Fibroblast of skin of left quadriceps (primary cell): ENCODE data around the gene ARHGAP8.
A peak's percentile ranks its signal among the peaks of the same experiment; 100 is the strongest.

ENCODE experiments used
- DNase-seq, 2 experiments: peaks; one replicate each; pipeline ENCODE4 v3.0.0-alpha.2; 2013; ENCODE audit warnings: low read depth in 2 of 2

Gene ARHGAP8

DNA sequence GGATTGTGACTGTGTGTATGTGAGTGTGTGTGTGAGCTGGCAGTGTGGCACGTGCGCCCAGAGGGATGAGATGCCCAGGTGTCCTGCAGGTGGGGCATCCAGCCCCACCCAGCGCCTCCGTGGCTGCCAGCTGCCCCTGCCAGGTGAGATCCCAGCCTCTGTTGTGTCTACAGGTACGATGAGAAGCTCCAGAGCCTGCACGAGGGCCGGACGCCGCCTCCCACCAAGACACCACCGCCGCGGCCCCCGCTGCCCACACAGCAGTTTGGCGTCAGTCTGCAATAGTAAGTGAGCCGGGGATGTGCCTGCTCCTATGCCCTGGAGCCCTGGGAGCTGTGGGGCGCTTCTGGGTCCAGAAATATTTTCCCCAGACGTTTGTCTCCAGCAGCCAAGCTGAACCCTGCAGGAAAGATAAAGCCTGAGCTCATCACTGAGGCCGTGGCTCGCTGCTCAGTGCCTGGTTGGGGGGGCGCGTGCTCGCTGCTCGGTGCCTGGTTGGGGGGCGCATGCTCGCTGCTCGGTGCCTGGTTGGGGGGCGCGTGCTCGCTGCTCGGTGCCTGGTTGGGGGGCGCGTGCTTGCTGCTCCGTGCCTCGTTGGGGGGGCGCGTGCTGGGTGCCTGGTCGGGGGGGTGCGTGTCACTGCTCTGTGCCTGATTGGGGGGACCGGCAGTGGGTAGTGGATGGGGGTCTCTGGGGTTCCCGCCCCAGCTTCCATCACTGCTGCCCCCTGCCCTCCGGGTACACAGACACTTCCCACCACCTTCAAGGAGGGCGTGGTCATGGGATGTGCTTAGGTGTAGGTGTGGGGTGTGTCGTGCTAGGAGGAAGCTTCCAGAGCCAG, 73.2 kb downstream of the ARHGAP8 start:
- DNase-seq: no peak

DNA sequence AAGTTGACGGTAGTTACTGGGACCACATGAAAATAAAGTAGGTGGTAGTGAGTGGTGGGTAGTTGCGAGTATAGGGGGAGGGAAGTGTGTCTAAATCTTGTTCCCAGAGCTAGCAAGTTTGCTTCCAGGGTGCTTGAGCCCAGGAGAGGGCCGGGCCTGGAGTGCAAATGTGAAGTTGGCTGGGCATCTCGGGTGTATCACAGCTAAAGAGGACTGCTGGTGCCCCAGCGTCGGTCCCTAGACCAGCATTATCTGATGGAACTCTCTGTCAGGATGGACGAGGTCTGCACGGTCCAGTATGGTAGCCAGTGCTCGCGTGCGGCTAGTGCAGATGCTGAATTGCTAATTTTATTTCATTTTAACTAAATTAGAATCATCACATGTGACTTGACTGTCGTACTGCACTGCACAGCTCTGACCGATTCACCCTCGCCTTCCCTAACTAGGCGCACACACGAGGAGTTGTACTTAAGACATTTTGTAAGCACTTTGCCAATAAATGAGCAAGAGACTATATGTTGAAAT, 75.4 kb downstream of the ARHGAP8 start:
- DNase-seq: no peak

DNA sequence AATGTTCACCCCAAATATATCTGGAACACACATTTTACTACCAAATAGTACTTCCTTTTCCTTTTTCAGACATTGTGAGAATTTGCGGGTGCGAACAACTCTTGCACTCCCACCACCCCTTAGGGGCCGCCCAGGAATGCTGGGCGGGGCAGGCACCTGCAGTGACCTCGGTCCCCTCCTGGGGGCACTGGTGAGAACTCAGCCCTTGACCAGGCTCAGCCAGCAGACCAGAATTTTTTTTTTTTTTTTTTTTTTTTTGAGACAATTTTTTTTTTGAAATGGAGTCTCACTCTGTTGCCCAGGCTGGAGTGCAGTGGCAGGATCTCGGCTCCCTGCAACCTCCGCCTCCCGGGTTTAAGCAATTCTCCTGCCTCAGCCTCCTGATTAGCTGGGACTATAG, 75.8 kb downstream of the ARHGAP8 start:
- no peak for DNase-seq

DNA sequence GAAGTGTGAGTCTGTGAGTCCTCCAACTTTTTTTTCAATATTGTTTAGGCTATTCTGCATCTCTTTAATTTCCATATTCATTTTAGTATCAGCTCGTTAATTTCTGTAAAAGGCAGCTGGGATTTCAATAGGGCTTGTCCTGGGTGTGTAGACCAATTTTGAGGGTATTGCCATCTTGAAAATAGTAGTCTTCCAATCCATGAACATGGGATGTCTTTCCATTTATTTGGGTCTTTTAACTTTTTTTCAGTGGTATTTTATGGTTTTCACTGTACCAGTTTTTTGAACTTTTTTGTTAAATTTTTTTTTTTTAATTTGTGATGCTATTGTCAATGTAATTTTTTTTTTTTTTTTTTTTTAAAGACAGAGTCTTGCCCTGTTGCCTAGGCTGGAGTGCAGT, 79.5 kb downstream of the ARHGAP8 start:
- DNase-seq: no peak

- DNase-seq: no peak
Measured at GRCh38 chr22:44834065-44834464, 81.7 kb downstream of the ARHGAP8 start.

GRCh38 chr22:44837481-44837880, 85.1 kb downstream of the ARHGAP8 start:
- no peak for DNase-seq

DNA sequence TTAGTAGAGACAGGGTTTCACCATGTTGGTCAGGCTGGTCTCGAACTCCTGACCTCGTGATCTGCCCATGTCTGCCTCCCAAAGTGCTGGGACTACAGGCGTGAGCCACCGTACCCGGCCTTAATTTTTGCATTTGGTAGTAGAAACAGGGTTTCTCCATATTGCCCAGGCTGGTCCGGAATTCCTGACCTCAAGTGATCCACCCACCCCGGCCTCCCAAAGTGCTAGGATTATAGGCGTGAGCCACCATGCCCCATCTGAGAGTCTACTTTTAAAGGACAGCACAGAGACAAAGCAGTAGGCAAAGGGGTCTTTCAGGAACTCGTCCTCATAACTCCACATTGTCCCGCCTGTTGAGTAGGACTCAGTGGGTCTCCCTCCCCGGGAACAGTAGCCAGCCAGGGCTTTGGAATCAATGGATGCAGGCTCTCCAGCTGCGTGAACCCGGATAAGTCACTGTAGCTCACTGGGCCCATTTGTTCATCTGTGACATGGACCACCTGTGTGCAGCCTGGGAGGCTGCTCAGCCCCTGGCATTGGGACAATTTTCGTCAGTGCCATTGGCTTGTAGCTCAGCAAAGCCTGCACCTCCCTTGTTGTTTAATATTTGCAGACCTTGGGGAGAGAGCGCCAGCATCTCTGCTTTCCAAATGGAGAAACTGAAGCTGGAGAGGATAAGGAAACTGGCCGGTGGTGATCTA, 86.1 kb downstream of the ARHGAP8 start:
- DNase-seq: no peak

- no peak for DNase-seq
Measured at GRCh38 chr22:44839061-44839460, 86.7 kb downstream of the ARHGAP8 start.

DNA sequence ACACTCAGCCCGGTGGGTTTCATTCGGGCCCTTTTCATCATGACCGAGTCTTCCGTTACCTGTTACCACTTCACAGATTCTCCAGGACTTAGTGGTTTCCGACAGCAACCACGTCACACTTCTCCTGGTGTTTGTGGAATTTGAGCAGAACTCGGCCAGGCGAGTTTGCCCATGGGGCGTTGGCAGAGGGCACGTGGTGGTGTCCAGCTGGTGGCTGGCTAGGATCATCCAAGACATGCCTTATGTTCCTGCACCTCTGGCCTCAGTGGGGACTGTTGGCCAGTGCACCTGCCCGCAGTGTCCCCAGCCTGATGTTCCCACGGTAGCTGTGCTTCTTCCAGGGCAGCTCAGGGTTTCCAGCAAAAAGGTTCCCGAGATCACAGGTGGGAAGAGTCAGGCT, 87.3 kb downstream of the ARHGAP8 start:
- no peak for DNase-seq

DNA sequence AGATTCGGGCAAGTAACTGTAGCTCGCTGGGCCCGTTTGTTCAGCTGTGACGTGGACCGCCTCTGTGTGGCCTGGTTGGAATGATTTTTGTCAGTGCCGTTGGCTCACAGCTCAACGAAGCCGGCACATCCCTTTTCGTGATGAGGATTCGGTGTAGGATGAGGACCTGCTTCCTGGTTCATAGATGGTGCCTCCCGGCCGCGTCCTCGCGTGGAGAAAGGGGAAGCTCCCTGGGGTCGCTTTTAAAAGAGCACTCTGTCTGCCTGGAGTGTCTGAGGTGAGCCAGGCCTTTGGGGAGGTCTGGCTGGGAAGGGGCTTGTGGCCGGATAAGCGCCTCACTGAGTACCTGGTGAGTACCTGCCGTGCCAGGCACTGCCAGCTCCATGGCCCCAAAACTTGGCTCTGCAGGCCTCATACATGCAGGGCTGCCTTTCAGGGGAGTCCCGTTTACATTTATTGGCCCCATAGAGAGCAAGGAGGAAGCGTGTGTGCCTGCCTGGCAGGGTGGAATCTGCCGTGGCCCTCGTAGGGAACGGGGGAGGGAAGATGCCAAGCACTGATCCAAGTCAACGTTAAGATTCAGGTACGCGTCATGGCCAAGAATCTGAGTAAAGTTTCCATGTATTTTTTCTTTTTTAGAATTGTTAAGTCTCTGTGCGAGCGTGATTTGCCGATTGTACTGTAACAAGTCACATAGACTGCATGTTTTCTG, 88.4 kb downstream of the ARHGAP8 start:
- DNase-seq: no peak

GRCh38 chr22:44842417-44842816, 90.0 kb downstream of the ARHGAP8 start:
- no peak for DNase-seq

DNA sequence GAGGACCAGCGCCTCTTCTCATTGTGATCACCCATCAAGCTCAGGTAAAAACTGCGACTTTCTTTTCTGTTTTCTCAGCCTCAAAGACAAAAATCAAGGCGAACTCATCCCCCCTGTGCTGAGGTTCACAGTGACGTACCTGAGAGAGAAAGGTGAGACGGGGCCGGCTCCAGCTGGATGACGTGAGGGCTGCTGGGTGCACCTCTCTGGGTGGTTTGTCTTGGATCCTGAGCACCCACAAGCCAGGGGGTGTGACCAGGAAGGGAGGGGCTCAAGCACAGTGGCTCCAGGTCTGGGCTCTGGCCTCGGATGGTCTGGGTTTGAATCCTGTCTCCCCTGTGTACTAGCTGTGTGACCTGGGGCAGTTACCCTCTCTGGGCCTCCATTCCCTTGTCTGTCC, 92.8 kb downstream of the ARHGAP8 start:
- no peak for DNase-seq

DNA sequence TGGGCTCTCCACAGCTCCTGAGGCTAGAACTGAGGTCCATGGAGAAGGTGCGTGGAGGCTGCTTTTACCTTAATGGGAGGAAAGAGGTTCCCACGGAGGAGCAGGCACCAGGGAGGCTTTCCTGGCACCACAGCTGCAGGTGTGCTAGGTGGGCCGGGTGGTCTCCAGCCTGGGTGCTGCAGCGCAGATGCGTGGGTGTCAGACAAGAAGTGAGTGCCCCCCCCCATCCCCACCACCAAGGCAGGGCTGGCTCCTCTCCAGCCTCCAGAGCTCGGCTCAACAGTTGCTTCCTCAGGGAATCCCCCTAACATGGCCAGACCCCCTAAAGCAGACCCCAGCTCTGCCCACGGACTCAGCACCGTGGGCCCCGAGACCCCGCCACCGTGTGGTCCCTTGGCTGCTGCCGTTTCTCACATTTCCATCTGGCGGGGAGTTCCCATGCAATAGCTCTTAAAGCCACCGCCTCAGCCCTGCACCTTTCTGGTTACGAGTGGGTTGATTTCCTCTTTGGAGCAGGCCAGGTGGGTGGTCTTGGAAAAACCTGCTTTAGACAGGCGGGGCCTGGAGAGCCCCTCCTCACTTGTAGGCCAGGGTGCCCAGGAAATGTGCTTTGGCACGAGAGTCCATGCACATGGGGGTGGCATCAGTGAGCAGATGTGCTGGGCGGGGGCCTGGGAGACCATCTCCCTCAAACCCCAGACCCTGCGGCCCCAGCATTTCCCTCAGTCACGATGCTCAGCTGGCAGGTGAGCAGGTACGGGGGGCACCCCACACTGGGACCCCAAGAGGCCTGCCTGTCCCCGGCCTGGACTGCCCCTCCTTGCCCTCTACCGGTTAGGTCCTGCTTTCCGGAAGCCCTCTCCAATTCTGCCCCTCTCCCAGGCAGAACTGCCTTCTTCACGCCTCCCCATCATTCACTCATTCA, 93.7 kb downstream of the ARHGAP8 start:
- no peak for DNase-seq

DNA sequence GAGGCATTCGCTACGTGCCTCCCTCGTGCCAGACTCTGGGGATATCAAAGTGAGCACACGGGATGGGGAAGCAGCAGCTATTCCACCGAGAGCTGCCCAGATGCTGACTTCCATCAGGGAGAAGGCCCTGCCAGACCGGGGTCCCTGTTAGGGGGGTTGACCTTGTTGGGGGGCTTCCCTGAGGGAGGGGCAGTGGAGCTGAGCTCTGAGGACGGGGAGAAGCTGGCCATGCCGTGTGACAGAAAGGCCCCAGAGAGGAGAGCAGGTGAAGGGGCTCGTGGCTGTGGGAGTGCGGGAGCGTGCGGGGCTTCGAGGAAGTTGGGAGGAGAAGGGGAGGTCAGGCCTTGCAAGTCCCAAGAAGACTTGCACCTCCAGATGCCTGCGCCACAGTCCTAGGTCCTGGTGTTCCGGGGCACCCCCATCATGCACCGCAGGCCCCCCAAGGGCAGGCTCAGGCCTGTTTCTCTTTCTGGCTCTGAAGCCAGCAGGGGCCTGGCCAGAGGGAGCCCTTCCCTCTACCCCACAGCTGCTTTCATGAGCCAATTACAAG, 94.4 kb downstream of the ARHGAP8 start:
- no peak for DNase-seq

GRCh38 chr22:44847380-44847779, 95.0 kb downstream of the ARHGAP8 start:
- no peak for DNase-seq

GRCh38 chr22:44847892-44848291, 95.5 kb downstream of the ARHGAP8 start:
- DNase-seq: no peak

- DNase-seq: no peak
Measured at GRCh38 chr22:44848296-44848741, 95.9 kb downstream of the ARHGAP8 start.

GRCh38 chr22:44848791-44849420, 96.5 kb downstream of the ARHGAP8 start:
- no peak for DNase-seq

DNA sequence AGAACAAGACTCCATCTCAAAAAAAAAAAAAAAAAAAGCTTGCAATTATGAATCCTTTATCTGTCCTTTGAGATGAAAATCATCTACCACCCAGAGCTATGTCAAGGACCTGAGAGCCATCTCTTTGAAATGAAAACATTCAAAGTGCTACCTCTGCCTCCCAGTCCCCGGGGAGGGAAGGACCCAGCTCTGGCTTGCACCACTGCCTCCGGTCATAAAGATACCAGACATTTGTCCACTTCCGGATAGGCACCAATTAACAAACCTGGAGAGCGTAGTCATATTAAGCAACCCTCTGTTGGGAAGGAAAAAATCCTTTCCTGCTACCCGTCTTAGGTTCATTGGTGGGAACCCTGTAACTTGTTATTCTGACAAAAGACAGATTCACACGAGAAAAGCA, 98.6 kb downstream of the ARHGAP8 start:
- DNase-seq: no peak

GRCh38 chr22:44854641-44855040, 102.3 kb downstream of the ARHGAP8 start:
- DNase-seq: peak in 1 of 2 experiments; percentile 1
